Measurements from ENCODE around the gene CNIH1. TPM values are rescaled to one million over a fixed set of nuclear protein-coding genes. Genes with fewer than 3 reads are reported as not detected.

CNIH1 gene
- total and polyA plus RNA-seq, 2 of the 13 experiments (the other 11 are each of a cell fraction or from before 2014, with no cell fraction given), result 166 to 421 TPM

DNA sequence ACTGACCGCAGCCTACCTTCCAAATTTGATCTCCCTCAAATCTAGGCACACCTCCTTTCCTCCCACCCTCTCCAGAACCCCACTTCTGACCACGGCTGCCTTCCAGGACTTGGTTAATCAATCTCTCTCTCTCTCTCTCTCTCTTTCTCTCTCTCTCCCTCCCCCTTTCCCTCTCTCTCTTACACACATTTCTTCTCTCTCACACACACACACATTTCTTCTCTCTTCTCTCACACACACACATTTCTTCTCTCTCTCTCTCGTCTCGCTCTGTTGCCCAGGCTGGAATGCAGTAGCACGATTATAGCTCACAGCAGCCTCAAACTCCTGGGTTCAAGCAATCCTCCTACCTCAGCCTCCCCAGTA, 48.1 kb upstream of the CNIH1 start (continued):
- TF ChIP-seq IKZF4 (CRISPR knock-in tag; IDR thresholded peaks at IDR 0.05; ENCODE audit: borderline replicate concordance, low read depth, not compliant biosample characterization) (no peak), ZUFSP (CRISPR knock-in tag; IDR thresholded peaks at IDR 0.05; ENCODE audit: borderline replicate concordance) (no peak), MYPOP (CRISPR knock-in tag; IDR thresholded peaks at IDR 0.05) (no peak), ARHGAP35 (CRISPR knock-in tag; IDR thresholded peaks at IDR 0.05; ENCODE audit: borderline replicate concordance) (no peak), ZNF724P (CRISPR knock-in tag; IDR thresholded peaks at IDR 0.05; ENCODE audit: borderline replicate concordance) (no peak), ZFAT (CRISPR knock-in tag; conservative IDR thresholded peaks at IDR 0.05) (no peak), ZNF251 (CRISPR knock-in tag; IDR thresholded peaks at IDR 0.05) (no peak), ZNF598 (CRISPR knock-in tag; IDR thresholded peaks at IDR 0.05; ENCODE audit: borderline replicate concordance) (no peak), SETDB1 (CRISPR knock-in tag; IDR thresholded peaks at IDR 0.05; ENCODE audit: borderline replicate concordance) (no peak), ZNF121 (CRISPR knock-in tag; IDR thresholded peaks at IDR 0.05) (0 out of 2 replicates have a peak, but pooled peaks have one; percentile 7), ZNF781 (CRISPR knock-in tag; IDR thresholded peaks at IDR 0.05; ENCODE audit: borderline replicate concordance, not compliant biosample characterization) (no peak), SMAD1 (CRISPR knock-in tag; IDR thresholded peaks at IDR 0.05; ENCODE audit: borderline replicate concordance, low read depth) (no peak), E2F2 (CRISPR knock-in tag; IDR thresholded peaks at IDR 0.05; ENCODE audit: borderline replicate concordance) (no peak), ZNF772 (CRISPR knock-in tag; IDR thresholded peaks at IDR 0.05) (no peak), MEF2D (CRISPR knock-in tag; IDR thresholded peaks at IDR 0.05) (0 out of 2 replicates have a peak, but pooled peaks have one; percentile 3), CBX5 (CRISPR knock-in tag; IDR thresholded peaks at IDR 0.05; ENCODE audit: borderline replicate concordance) (no peak), ZNF891 (CRISPR knock-in tag; IDR thresholded peaks at IDR 0.05) (no peak), ZMAT5 (CRISPR knock-in tag; IDR thresholded peaks at IDR 0.05; ENCODE audit: borderline replicate concordance, low read depth) (no peak), NCOA1 (CRISPR knock-in tag; IDR thresholded peaks at IDR 0.05) (no peak), NFKBIZ (CRISPR knock-in tag; IDR thresholded peaks at IDR 0.05) (no peak), ZNF605 (CRISPR knock-in tag; IDR thresholded peaks at IDR 0.05) (no peak)
- TF ChIP-seq, protein P1, sequence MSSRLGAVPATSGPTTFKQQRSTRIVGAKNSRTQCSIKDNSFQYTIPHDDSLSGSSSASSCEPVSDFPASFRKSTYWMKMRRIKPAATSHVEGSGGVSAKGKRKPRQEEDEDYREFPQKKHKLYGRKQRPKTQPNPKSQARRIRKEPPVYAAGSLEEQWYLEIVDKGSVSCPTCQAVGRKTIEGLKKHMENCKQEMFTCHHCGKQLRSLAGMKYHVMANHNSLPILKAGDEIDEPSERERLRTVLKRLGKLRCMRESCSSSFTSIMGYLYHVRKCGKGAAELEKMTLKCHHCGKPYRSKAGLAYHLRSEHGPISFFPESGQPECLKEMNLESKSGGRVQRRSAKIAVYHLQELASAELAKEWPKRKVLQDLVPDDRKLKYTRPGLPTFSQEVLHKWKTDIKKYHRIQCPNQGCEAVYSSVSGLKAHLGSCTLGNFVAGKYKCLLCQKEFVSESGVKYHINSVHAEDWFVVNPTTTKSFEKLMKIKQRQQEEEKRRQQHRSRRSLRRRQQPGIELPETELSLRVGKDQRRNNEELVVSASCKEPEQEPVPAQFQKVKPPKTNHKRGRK (CRISPR knock-in tag; IDR thresholded peaks at IDR 0.05), result peak; percentile 68

Measured in HepG2 (cell line).